ENCODE data around the gene SLC22A25. TPM values are rescaled to one million over a fixed set of nuclear protein-coding genes. Genes with fewer than 3 reads are reported as not detected.

The SLC22A25 gene
- polyA plus RNA-seq, 1 donor (not counting 4 experiments of a cell fraction or from before 2014, with no cell fraction given) = not detected

DNA sequence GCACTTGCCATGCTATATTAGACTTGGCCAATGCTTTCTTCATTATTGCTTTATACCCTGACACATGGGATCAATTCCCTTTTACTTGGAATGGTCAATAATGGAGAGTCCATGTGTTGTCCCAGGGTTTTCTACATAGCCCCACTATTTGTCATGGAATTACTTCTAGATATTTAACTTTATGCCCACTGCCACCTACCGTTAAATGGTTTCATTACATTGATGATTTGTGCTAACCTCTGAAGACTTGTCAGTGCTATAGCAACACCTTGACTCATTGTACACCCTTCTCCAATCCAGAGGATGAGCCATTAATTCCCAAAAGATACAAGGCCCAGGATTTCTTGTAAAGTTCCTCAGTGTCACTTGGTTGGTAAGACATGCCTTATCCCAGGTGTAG lies 31.4 kb upstream of the SLC22A25 start:
- no peak for FAIRE-seq
- DNase-seq (ENCODE audit: low read depth, low spot score) = no peak
- no peaks in the 10 kb centered on the region for H3K9me3 ChIP-seq (ENCODE audit: control insufficient read depth, low read depth, low read length)

DNA sequence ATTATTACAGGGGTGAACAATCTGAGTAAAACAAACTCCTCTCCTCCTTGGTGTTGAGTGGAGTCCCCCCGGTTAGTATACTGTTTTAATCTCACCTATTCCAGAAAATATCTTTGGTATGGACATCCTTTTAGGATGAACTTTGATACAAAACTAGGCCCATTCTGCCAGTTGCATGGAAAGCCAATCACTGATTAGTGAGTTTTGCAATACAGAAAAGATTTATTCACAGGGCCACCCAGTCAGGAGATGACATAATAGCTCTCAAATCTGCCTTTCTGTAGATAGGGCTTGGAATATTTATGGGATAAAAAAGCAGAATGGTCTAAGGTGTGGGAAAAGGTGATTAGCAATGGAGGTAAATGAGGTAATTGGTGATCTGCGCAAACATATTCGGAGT lies 30.3 kb upstream of the SLC22A25 start:
- H3K9me1 ChIP-seq (ENCODE audit: control insufficient read depth, extremely low read depth, insufficient read depth, low read length) = no peaks in the 10 kb centered on the region
- FAIRE-seq = no peak
- no peak for DNase-seq (ENCODE audit: low read depth, low spot score)
- H4K20me1 ChIP-seq (ENCODE audit: control insufficient read depth, extremely low read depth, insufficient read depth, low read length) = no peaks in the 10 kb centered on the region
- dilution Hi-C loops (cut with MboI; ENCODE audit: extremely low pct_ligation_motif_present, low sequenced_read_pairs) = no loop called here
- H3K4me1 ChIP-seq (ENCODE audit: control insufficient read depth, extremely low read depth, insufficient read depth, low read length) = no peaks in the 10 kb centered on the region
- H2AFZ ChIP-seq (ENCODE audit: control insufficient read depth, low read length) = no peak overlapping the region
- no peak for TF ChIP-seq EZH2 (IDR thresholded peaks at IDR 0.05; ENCODE audit: low read length)
- TF ChIP-seq, protein P1, sequence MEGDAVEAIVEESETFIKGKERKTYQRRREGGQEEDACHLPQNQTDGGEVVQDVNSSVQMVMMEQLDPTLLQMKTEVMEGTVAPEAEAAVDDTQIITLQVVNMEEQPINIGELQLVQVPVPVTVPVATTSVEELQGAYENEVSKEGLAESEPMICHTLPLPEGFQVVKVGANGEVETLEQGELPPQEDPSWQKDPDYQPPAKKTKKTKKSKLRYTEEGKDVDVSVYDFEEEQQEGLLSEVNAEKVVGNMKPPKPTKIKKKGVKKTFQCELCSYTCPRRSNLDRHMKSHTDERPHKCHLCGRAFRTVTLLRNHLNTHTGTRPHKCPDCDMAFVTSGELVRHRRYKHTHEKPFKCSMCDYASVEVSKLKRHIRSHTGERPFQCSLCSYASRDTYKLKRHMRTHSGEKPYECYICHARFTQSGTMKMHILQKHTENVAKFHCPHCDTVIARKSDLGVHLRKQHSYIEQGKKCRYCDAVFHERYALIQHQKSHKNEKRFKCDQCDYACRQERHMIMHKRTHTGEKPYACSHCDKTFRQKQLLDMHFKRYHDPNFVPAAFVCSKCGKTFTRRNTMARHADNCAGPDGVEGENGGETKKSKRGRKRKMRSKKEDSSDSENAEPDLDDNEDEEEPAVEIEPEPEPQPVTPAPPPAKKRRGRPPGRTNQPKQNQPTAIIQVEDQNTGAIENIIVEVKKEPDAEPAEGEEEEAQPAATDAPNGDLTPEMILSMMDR (optimal IDR thresholded peaks at IDR 0.05 in 1 of 3, IDR thresholded peaks at IDR 0.05 in 1 of 3, conservative IDR thresholded peaks at IDR 0.05 in 1 of 3; ENCODE audit: extremely low read depth in 1 of 3, insufficient read depth in 2 of 3, low read length in 3 of 3) = no peak
- no peak overlapping the region for H3K4me3 ChIP-seq (ENCODE audit: control insufficient read depth in 2 of 3, extremely low read depth in 1 of 3, insufficient read depth in 2 of 3, low read depth in 1 of 3, low read length in 3 of 3)
- no peaks in the 10 kb centered on the region for H3K27me3 ChIP-seq (ENCODE audit: control insufficient read depth, extremely low read depth, insufficient read depth, low read length)
- H3K4me2 ChIP-seq (ENCODE audit: control insufficient read depth, extremely low read depth, insufficient read depth, low read depth, low read length) = no peak overlapping the region
- H3K27ac ChIP-seq (ENCODE audit: control insufficient read depth, insufficient read depth, low read length) = no peak overlapping the region
- H3K79me2 ChIP-seq (ENCODE audit: control insufficient read depth, insufficient read depth, low read length) = no peaks in the 10 kb centered on the region
- no peaks in the 10 kb centered on the region for H3K9me3 ChIP-seq (ENCODE audit: control insufficient read depth, low read depth, low read length)
- no peak overlapping the region for H3K9ac ChIP-seq (ENCODE audit: control insufficient read depth, extremely low read depth, insufficient read depth, low read length)
- no peaks in the 10 kb centered on the region for H3K36me3 ChIP-seq (ENCODE audit: control insufficient read depth in 2 of 2, extremely low read depth in 1 of 2, insufficient read depth in 2 of 2, low read length in 2 of 2)

More for the DNA sequence above, 31.4 kb upstream of the SLC22A25 start:
- TF ChIP-seq, protein P1 (optimal IDR thresholded peaks at IDR 0.05 in 1 of 3, IDR thresholded peaks at IDR 0.05 in 1 of 3, conservative IDR thresholded peaks at IDR 0.05 in 1 of 3; ENCODE audit: extremely low read depth in 1 of 3, insufficient read depth in 2 of 3, low read length in 3 of 3) = no peak
- TF ChIP-seq EZH2 (IDR thresholded peaks at IDR 0.05; ENCODE audit: low read length) = no peak
- Histone ChIP-seq H3K4me2 (ENCODE audit: control insufficient read depth, extremely low read depth, insufficient read depth, low read depth, low read length) (no peak overlapping the region), H3K36me3 (ENCODE audit: control insufficient read depth in 2 of 2, extremely low read depth in 1 of 2, insufficient read depth in 2 of 2, low read length in 2 of 2) (no peaks in the 10 kb centered on the region), H3K27me3 (ENCODE audit: control insufficient read depth, extremely low read depth, insufficient read depth, low read length) (no peaks in the 10 kb centered on the region), H3K79me2 (ENCODE audit: control insufficient read depth, insufficient read depth, low read length) (no peaks in the 10 kb centered on the region), H3K4me1 (ENCODE audit: control insufficient read depth, extremely low read depth, insufficient read depth, low read length) (no peaks in the 10 kb centered on the region), H3K4me3 (ENCODE audit: control insufficient read depth in 2 of 3, extremely low read depth in 1 of 3, insufficient read depth in 2 of 3, low read depth in 1 of 3, low read length in 3 of 3) (no peak overlapping the region), H4K20me1 (ENCODE audit: control insufficient read depth, extremely low read depth, insufficient read depth, low read length) (no peaks in the 10 kb centered on the region), H3K27ac (ENCODE audit: control insufficient read depth, insufficient read depth, low read length) (no peak overlapping the region), H2AFZ (ENCODE audit: control insufficient read depth, low read length) (no peak overlapping the region), H3K9me1 (ENCODE audit: control insufficient read depth, extremely low read depth, insufficient read depth, low read length) (no peaks in the 10 kb centered on the region), H3K9ac (ENCODE audit: control insufficient read depth, extremely low read depth, insufficient read depth, low read length) (no peak overlapping the region)
- dilution Hi-C loops (cut with MboI; ENCODE audit: extremely low pct_ligation_motif_present, low sequenced_read_pairs) = no loop called here

All from keratinocyte (primary cell).